Lower lobe of right lung (tissue), 2 donors: ENCODE measurements around the gene OTUD4. TPM values are rescaled to one million over a fixed set of nuclear protein-coding genes. Genes with fewer than 3 reads are reported as not detected.

Source experiments
- ATAC-seq, 2 donors: fragments of 200-7000 bp; cut with Tn5 transposase; one replicate each; pipeline ENCODE4 v1.9.1; 2020 to 2022; ENCODE audit warnings: mild to moderate bottlenecking in 2 of 2, moderate library complexity in 2 of 2
- DNase-seq: peaks from one replicate; pipeline ENCODE4 v3.0.0-alpha.2; 2020
- H3K27ac ChIP-seq: fragments of 200-600 bp; one replicate; pipeline ENCODE4 v1.8.0; 2022
- H3K27me3 ChIP-seq: fragments of 200-600 bp; one replicate; pipeline ENCODE4 v1.8.0; 2022; ENCODE audit warnings: low read depth
- H3K36me3 ChIP-seq: fragments of 200-600 bp; one replicate; pipeline ENCODE4 v1.8.0; 2022; ENCODE audit warnings: mild to moderate bottlenecking
- H3K4me1 ChIP-seq: fragments of 200-600 bp; one replicate; pipeline ENCODE4 v1.8.0; 2022
- H3K4me3 ChIP-seq: fragments of 200-600 bp; one replicate; pipeline ENCODE4 v1.8.0; 2022; ENCODE audit warnings: mild to moderate bottlenecking
- H3K9me3 ChIP-seq: fragments of 200-600 bp; one replicate; pipeline ENCODE4 v1.8.0; 2022
- CTCF ChIP-seq: fragments of 200-600 bp; IDR thresholded peaks from one replicate; pipeline ENCODE4 v1.8.0; 2022; ENCODE audit warnings: antibody characterized with exemption, mild to moderate bottlenecking
- intact Hi-C: fragments of 100-400 bp; cut with DNase I; formaldehyde crosslinking; loops from one replicate; pipeline ENCODE4 v1.11.0; 2022
- total RNA-seq: library from RNA; stranded (reverse); fragmentation: NEBNext Ultra II Directional; extraction: Animal tissue kit (Norgen Biotek cat#: 25700); gene quantifications from one replicate; pipeline ENCODE4 v1.2.1, GENCODE V29; 2021
- donor health status: DM: no; HTN: yes; CAD: no; lungs with severe emphysema.

Gene OTUD4
- total RNA-seq, 1 donor from 2014 or later, result 53.4 TPM

DNA sequence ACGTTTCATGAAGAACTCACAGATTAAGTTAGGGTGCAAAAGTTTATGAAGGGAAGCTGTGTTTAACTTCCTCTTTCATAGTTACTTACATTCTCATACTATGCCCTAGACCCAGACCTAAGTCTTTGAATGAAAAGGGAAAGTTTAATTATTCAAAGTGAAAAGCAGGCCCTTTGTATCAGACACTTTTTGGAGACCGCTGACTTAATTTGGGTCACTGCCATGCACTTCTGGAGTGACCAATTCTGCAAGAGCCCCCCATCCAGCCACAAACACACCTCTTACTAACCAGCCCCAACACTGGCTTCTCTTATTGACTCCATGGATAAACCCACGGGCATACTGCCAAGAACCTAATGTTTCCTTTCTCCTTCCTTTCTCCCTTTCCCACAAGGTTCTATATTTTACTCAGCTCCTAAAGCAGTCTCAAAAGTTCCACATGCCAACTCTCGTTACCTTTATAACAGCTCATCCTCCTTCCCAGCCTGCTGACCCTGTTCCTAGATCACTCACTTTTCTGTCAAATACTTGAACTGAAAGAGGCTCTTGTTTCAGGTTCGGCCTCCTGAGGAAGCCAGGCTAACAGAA, 47.8 kb downstream of the OTUD4 start:
- TF ChIP-seq CTCF, result no peak
- Histone ChIP-seq H3K27ac (no peak overlapping the region), H3K27me3 (no peaks in the 10 kb centered on the region), H3K36me3 (peaks cover 28% of the 10 kb centered on the region), H3K4me3 (no peak overlapping the region), H3K9me3 (no peaks in the 10 kb centered on the region), H3K4me1 (peaks cover 30% of the 10 kb centered on the region)
- no peak for DNase-seq
- intact Hi-C loops, result no loop called here
- ATAC-seq, result peak in 1 of 2 donors; percentile 21

DNA sequence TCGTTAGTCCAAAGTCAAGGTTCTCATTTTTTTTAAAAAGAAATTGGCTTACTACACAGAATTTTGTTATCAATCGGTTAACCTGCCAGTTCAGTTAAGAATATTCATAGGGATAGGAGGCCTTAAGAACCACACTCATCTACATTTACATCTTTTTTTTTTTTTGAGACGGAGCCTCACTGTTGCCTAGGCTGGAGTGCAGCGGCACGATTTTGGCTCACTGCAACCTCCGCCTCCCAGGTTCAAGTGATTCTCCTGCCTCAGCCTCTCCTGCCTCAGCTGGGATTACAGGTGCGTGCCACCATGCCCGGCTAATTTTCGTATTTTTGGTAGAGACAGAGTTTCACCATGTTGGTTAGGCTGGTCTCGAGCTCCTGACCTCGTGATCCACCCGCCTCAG, 48.5 kb downstream of the OTUD4 start:
- ATAC-seq (no peak), DNase-seq (no peak)
- peak overlapping the region; percentile 7 for H3K27ac ChIP-seq
- H3K9me3 ChIP-seq, result no peaks in the 10 kb centered on the region
- H3K36me3 ChIP-seq, result peaks cover 29% of the 10 kb centered on the region
- H3K27me3 ChIP-seq, result no peaks in the 10 kb centered on the region
- intact Hi-C loops, result no loop called here
- peaks cover 30% of the 10 kb centered on the region for H3K4me1 ChIP-seq
- TF ChIP-seq CTCF, result no peak
- no peak overlapping the region for H3K4me3 ChIP-seq

GRCh38 chr4:145130788-145131399, 49.5 kb downstream of the OTUD4 start:
- DNase-seq (no peak), ATAC-seq (peak; percentile 61 to 71)
- intact Hi-C loops, result no loop called here
- H3K27ac ChIP-seq, result peak overlapping the region; percentile 7
- H3K36me3 ChIP-seq, result peaks cover 39% of the 10 kb centered on the region
- peaks cover 30% of the 10 kb centered on the region for H3K4me1 ChIP-seq
- TF ChIP-seq CTCF, result no peak
- H3K4me3 ChIP-seq, result no peak overlapping the region
- no peaks in the 10 kb centered on the region for H3K27me3 ChIP-seq
- no peaks in the 10 kb centered on the region for H3K9me3 ChIP-seq

GRCh38 chr4:145130130-145130529, 50.3 kb downstream of the OTUD4 start:
- peaks cover 24% of the 10 kb centered on the region for H3K4me1 ChIP-seq
- DNase-seq (no peak), ATAC-seq (no peak)
- intact Hi-C loops, result no loop called here
- H3K4me3 ChIP-seq, result no peak overlapping the region
- peak overlapping the region; percentile 3 for H3K27ac ChIP-seq
- peaks cover 46% of the 10 kb centered on the region for H3K36me3 ChIP-seq
- H3K27me3 ChIP-seq, result no peaks in the 10 kb centered on the region
- H3K9me3 ChIP-seq, result no peaks in the 10 kb centered on the region
- TF ChIP-seq CTCF, result no peak

DNA sequence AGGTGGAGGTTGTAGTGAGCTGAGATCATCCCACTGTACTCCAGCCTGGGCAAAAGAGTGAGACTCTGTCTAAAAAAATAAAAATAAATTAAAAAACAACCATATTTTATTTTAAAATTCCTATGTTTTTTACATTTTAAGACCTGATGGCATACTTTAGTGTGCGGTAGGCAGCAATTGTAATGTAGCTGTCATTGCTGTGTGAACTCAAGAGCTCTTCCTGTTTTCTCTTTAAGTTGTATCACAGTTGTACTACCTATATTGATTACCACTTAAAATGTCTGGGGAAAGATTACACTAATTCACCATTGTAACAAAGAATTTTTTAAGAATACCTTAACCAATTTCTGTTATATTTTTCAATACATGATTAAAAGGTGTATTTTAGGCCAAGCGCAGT, 55.0 kb downstream of the OTUD4 start:
- intact Hi-C loops, result no loop called here
- peaks cover 87% of the 10 kb centered on the region for H3K36me3 ChIP-seq
- ATAC-seq, result no peak
- no peak overlapping the region for H3K4me3 ChIP-seq
- no peak overlapping the region for H3K27ac ChIP-seq
- TF ChIP-seq CTCF, result no peak
- H3K27me3 ChIP-seq, result no peaks in the 10 kb centered on the region
- no peaks in the 10 kb centered on the region for H3K4me1 ChIP-seq
- no peak for DNase-seq
- no peaks in the 10 kb centered on the region for H3K9me3 ChIP-seq
